ENCODE data around the gene NCOR2.

- no peak for TF ChIP-seq RARB (CRISPR knock-in tag; IDR thresholded peaks at IDR 0.05)
- TF ChIP-seq PPARA (CRISPR knock-in tag; IDR thresholded peaks at IDR 0.05; ENCODE audit: borderline replicate concordance): no peak
- TF ChIP-seq ZNF565 (CRISPR knock-in tag; conservative IDR thresholded peaks at IDR 0.05; ENCODE audit: low read depth): no peak
- TF ChIP-seq SNAI2 (CRISPR knock-in tag; IDR thresholded peaks at IDR 0.05): no peak
- TF ChIP-seq ZFP30 (CRISPR knock-in tag; IDR thresholded peaks at IDR 0.05): no peak
- TF ChIP-seq TSHZ2 (CRISPR knock-in tag; IDR thresholded peaks at IDR 0.05): 0 out of 2 replicates have a peak, but pooled peaks have one; percentile 14
- no peak for TF ChIP-seq CSDC2 (CRISPR knock-in tag; IDR thresholded peaks at IDR 0.05)
Observed at GRCh38 chr12:124532331-124532750, 35.1 kb downstream of the NCOR2 start.
